LNCaP clone FGC (cell line): Measurements from ENCODE around the gene GRK3.

Source experiments
- DNase-seq: peaks from one replicate; pipeline ENCODE4 v3.0.0-alpha.2; 2011; ENCODE audit warnings: low read depth
- H3K4me3 ChIP-seq: 2 replicates; pipeline ENCODE4 v1.5.1; 2011; ENCODE audit warnings: mild to moderate bottlenecking, low read depth, low read length, control low read depth
- CTCF ChIP-seq: IDR thresholded peaks from 2 replicates; pipeline ENCODE4 v1.5.1; 2012; ENCODE audit warnings: mild to moderate bottlenecking; ENCODE audit not compliant: control insufficient read depth, insufficient read depth; ENCODE audit errors: extremely low read depth

Gene GRK3

GRCh38 chr22:25741692-25742626 lies 177.5 kb downstream of the GRK3 start, which contains the start of gene MYO18B:
Gene MYO18B, plus strand, starts transcription at chr22:25742188. Its CDS starts 18,905 bp downstream, at chr22:25761093.
- no peak within 1 kb of the TSS for H3K4me3 ChIP-seq
- TF ChIP-seq CTCF: no peak

GRCh38 chr22:25742918-25743708 lies 178.6 kb downstream of the GRK3 start:
- TF ChIP-seq CTCF: no peak
- no peak overlapping the region for H3K4me3 ChIP-seq
- no peak for DNase-seq

More at GRCh38 chr22:25741692-25742626, 177.5 kb downstream of the GRK3 start, which contains the start of gene MYO18B:
- no peak for DNase-seq

- DNase-seq: no peak
- H3K4me3 ChIP-seq: no peak overlapping the region
- TF ChIP-seq CTCF: no peak
Observed at GRCh38 chr22:25744694-25745093, 180.2 kb downstream of the GRK3 start.

- TF ChIP-seq CTCF: no peak
- DNase-seq: no peak
- no peak overlapping the region for H3K4me3 ChIP-seq
Observed at GRCh38 chr22:25745341-25746011, 181.0 kb downstream of the GRK3 start.

- DNase-seq: no peak
- TF ChIP-seq CTCF: no peak
- H3K4me3 ChIP-seq: no peak overlapping the region
Observed at GRCh38 chr22:25746012-25746373, 181.5 kb downstream of the GRK3 start.

- no peak for TF ChIP-seq CTCF
- H3K4me3 ChIP-seq: no peak overlapping the region
Observed at GRCh38 chr22:25747245-25747944, 182.9 kb downstream of the GRK3 start.

More at GRCh38 chr22:25747245-25747944, 182.9 kb downstream of the GRK3 start:
- no peak for DNase-seq
